Activated CD4-positive, alpha-beta T cell treated with anti-CD3 and anti-CD28 coated beads for 36 hours (primary cell): ENCODE measurements around the gene NPW. TPM values are rescaled to one million over a fixed set of nuclear protein-coding genes. Genes with fewer than 3 reads are reported as not detected.
A peak's percentile ranks its signal among the peaks of the same experiment; 100 is the strongest.
"Not testable (repeated sequence)": the region's sequence is repeated elsewhere in the genome, so short reads cannot be mapped to it uniquely, and the experiment has no call there.

ENCODE experiments used
- ATAC-seq: fragments of 200-7000 bp; cut with Tn5 transposase; one replicate; pipeline ENCODE4 v1.10.0; 2021; ENCODE audit warnings: mild to moderate bottlenecking, moderate library complexity
- CTCF ChIA-PET: fragments of 350-600 bp; sonication (Branson Sonifier 250); formaldehyde crosslinking; loops from one replicate; lab custom pipeline; 2021; ENCODE audit warnings: antibody characterized with exemption; lab: Charles Lee
- POLR2A ChIA-PET: fragments of 350-600 bp; sonication (Branson Sonifier 250); formaldehyde crosslinking; loops from one replicate; lab custom pipeline; 2021; ENCODE audit warnings: antibody characterized with exemption, inconsistent platforms; lab: Charles Lee
- DNase-seq: peaks from one replicate; pipeline ENCODE4 v3.0.0-alpha.2; 2020
- H3K27ac Mint-ChIP-seq: one replicate; pipeline ENCODE4 v1.8.0; 2021; ENCODE audit warnings: mixed read lengths
- H3K27me3 Mint-ChIP-seq: one replicate; pipeline ENCODE4 v1.8.0; 2021; ENCODE audit warnings: mixed read lengths
- H3K36me3 Mint-ChIP-seq: one replicate; pipeline ENCODE4 v1.8.0; 2021; ENCODE audit warnings: low read depth, mixed read lengths
- H3K4me1 Mint-ChIP-seq: one replicate; pipeline ENCODE4 v1.8.0; 2021; ENCODE audit warnings: mixed read lengths
- H3K4me3 Mint-ChIP-seq: one replicate; pipeline ENCODE4 v1.8.0; 2021; ENCODE audit warnings: mild to moderate bottlenecking, moderate library complexity, mixed read lengths
- H3K9me3 Mint-ChIP-seq: one replicate; pipeline ENCODE4 v1.8.0; 2021; ENCODE audit warnings: low read depth, mixed read lengths
- intact Hi-C, 2 experiments: fragments of 100-400 bp; cut with DNase I in 1 of 2; cut with micrococcal nuclease in 1 of 2; formaldehyde crosslinking; loops; one replicate each; pipeline versions ENCODE4 v1.14.2 to v1.15.1; 2022 to 2024; cut with DNase I, micrococcal nuclease
- total RNA-seq, 2 experiments: library from RNA; stranded (reverse); gene quantifications; one replicate each; pipeline ENCODE4 v1.2.3, GENCODE V29; 2021

NPW gene
- total RNA-seq, 2 experiments from 2014 or later = 2.0 to 2.8 TPM

DNA sequence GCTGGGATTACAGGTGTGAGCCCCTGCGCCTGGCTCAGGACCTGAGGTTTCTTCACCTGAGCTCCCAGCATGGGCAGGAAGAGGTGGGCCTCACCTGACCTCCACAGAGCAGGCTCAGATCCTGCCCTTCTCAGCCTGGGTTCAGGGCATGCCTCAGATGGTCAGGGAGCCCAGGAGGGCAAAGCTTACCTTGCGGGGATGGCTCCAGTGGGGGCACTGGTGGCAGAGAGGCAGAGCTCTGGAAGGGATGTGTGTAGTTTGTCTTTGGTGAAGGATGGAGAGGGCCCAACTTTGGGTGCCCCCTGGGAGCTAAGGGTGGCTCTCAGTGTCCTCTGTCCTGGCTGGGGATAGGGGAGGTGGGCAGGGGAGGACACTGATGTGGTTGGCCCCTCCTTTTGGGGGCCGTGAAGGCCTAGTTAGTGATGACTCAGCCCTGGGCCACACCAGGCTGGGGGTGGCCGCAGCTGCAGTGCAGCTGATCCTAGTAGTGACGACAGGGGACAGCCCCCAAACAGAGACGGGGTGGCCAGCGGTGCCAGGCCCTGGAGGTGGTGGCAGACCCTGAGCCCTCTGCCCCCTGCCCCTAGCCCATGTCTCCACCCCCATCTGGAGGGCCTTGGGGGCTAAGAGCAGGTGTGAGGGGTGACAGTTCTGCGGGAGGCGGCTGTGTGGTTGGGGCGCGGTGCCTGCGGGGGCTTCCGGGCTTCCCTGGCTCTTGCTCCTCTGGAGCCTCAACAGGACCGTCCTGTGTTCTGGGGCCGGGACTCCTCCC is 12.9 kb downstream of the NPW start:
- no peaks in the 10 kb centered on the region for H3K4me1 Mint-ChIP-seq
- POLR2A ChIA-PET = interaction anchor here (0.6 kb wide), 1 partner anchor 89 kb away, joined by 3 read pairs; no protein-coding TSS in a partner anchor
- H3K27ac Mint-ChIP-seq = no peak overlapping the region
- no peak for ATAC-seq
- intact Hi-C loops = no loop called here
- peaks cover 3% of the 10 kb centered on the region for H3K27me3 Mint-ChIP-seq
- CTCF ChIA-PET = interaction anchor here (0.6 to 0.9 kb wide), 2 partner anchors 10 to 17 kb away, joined by 3 read pairs; no protein-coding TSS in a partner anchor
- no peaks in the 10 kb centered on the region for H3K36me3 Mint-ChIP-seq
- H3K9me3 Mint-ChIP-seq = no peaks in the 10 kb centered on the region
- DNase-seq = no peak
- no peak overlapping the region for H3K4me3 Mint-ChIP-seq

DNA sequence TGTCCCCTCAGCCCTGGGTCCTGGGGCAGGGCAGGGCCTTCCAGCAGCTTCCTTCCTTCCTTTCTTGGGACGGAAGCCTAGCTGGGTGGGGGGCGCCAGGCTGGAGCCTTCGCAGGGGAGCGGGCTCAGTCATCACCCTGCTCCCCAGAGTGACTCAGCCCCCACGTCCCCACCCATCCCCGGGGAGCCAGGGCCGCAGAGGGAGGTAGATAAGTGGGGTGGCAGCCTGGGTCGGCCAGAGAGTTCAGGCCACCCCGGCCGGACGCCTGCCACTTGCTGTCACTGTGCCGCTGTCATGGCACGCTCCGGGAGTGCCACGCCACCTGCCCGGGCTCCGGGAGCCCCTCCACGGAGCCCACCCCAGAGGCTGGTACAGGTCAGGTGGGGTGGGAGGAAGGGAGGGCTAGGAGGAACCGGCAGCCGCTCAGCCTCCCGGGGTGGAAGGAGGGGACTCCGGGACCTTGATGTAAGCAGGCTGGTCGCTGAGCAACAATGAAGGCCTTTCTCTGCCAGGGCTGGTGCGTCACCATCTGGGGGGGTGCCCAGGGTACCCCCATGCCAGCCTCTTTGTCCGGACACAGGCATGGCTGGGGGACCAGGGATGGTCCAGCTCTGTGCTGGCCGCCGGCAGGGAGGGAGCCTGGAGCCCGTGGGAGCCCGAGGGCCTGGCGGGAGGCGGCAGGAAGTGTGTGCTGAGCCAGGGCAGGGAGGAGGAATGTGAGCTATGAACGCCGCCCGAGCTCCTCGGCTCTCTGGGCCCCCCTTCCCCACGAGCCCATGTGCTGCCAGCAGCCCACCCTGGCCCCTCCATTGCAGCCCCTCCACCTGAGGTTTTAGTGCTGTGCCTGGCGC is 13.7 kb downstream of the NPW start:
- Mint-ChIP-seq H3K9me3 (no peaks in the 10 kb centered on the region), H3K4me1 (no peaks in the 10 kb centered on the region), H3K27ac (no peak overlapping the region), H3K36me3 (no peaks in the 10 kb centered on the region), H3K27me3 (no peaks in the 10 kb centered on the region), H3K4me3 (no peak overlapping the region)
- peak; percentile 50 for ATAC-seq
- intact Hi-C loops = no loop called here
- ChIA-PET CTCF (interaction anchor here (0.6 kb wide), 1 partner anchor 162 kb away, joined by 4 read pairs; no protein-coding TSS in a partner anchor), POLR2A (no interaction called here)
- DNase-seq = peak; percentile 35

- CTCF ChIA-PET = interaction anchor here (0.6 kb wide), 1 partner anchor 161 kb away, joined by 4 read pairs; no protein-coding TSS in a partner anchor
- H3K27me3 Mint-ChIP-seq, H3K36me3 Mint-ChIP-seq, POLR2A ChIA-PET, intact Hi-C loops, ATAC-seq, H3K4me3 Mint-ChIP-seq, H3K9me3 Mint-ChIP-seq, DNase-seq, H3K4me1 Mint-ChIP-seq, H3K27ac Mint-ChIP-seq: not testable (repeated sequence)
Measured at GRCh38 chr16:2033909-2034695, 14.5 kb downstream of the NPW start.

- ChIA-PET POLR2A (no interaction called here), CTCF (no interaction called here)
- H3K9me3 Mint-ChIP-seq = no peaks in the 10 kb centered on the region
- no peak for DNase-seq
- H3K4me3 Mint-ChIP-seq = no peak overlapping the region
- ATAC-seq = no peak
- no peak overlapping the region for H3K27ac Mint-ChIP-seq
- H3K27me3 Mint-ChIP-seq = no peaks in the 10 kb centered on the region
- no peaks in the 10 kb centered on the region for H3K36me3 Mint-ChIP-seq
- H3K4me1 Mint-ChIP-seq = no peaks in the 10 kb centered on the region
- intact Hi-C loops = no loop called here
Measured at GRCh38 chr16:2034696-2035430, 15.3 kb downstream of the NPW start.

GRCh38 chr16:2035431-2036199 is 16.0 kb downstream of the NPW start:
- ChIA-PET CTCF (no interaction called here), POLR2A (no interaction called here)
- intact Hi-C loops = no loop called here
- no peak for DNase-seq
- ATAC-seq = no peak
- no peaks in the 10 kb centered on the region for H3K4me1 Mint-ChIP-seq
- H3K27me3 Mint-ChIP-seq = no peaks in the 10 kb centered on the region
- H3K36me3 Mint-ChIP-seq = no peaks in the 10 kb centered on the region
- H3K27ac Mint-ChIP-seq = no peak overlapping the region
- H3K9me3 Mint-ChIP-seq = no peaks in the 10 kb centered on the region
- H3K4me3 Mint-ChIP-seq = no peak overlapping the region

GRCh38 chr16:2036200-2036966 is 16.8 kb downstream of the NPW start:
- Mint-ChIP-seq H3K4me3 (no peak overlapping the region), H3K27me3 (no peaks in the 10 kb centered on the region), H3K36me3 (no peaks in the 10 kb centered on the region), H3K4me1 (no peaks in the 10 kb centered on the region), H3K27ac (no peak overlapping the region), H3K9me3 (no peaks in the 10 kb centered on the region)
- intact Hi-C loops = no loop called here
- DNase-seq = no peak
- no peak for ATAC-seq
- POLR2A ChIA-PET = no interaction called here
- CTCF ChIA-PET = interaction anchor here (0.6 kb wide), 1 partner anchor 789 kb away, joined by 3 read pairs; no protein-coding TSS in a partner anchor

DNA sequence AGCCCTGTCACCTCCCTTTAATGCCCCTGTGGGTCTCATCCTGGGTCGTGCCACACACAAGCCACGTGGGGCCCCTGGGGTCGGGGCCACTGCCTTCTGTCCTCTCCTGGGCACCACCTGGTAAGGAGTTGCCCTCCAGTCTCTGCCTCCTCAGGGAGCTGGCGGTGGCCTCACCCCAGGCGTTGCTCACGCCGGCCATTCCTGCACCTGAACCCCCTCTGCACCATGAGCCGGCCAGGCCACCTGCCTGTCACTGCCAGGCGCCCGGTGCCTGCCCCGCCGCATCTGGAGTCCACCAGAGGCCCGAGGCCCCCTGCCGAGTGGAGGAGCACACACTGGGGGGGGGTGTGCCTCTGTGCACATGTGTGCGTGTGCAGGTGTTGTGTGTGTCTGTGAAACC is 17.5 kb downstream of the NPW start:
- Mint-ChIP-seq H3K36me3 (no peaks in the 10 kb centered on the region), H3K4me1 (no peaks in the 10 kb centered on the region), H3K4me3 (no peak overlapping the region), H3K27me3 (no peaks in the 10 kb centered on the region), H3K9me3 (no peaks in the 10 kb centered on the region), H3K27ac (no peak overlapping the region)
- CTCF ChIA-PET = no interaction called here
- DNase-seq (no peak), ATAC-seq (no peak)
- intact Hi-C loops = no loop called here
- POLR2A ChIA-PET = no interaction called here

GRCh38 chr16:2037647-2038381 is 18.2 kb downstream of the NPW start:
- ChIA-PET CTCF (no interaction called here), POLR2A (no interaction called here)
- intact Hi-C loops = no loop called here
- no peaks in the 10 kb centered on the region for H3K4me1 Mint-ChIP-seq
- no peak for DNase-seq
- H3K36me3 Mint-ChIP-seq = no peaks in the 10 kb centered on the region
- no peak for ATAC-seq
- H3K9me3 Mint-ChIP-seq = no peaks in the 10 kb centered on the region
- H3K4me3 Mint-ChIP-seq = no peak overlapping the region
- H3K27ac Mint-ChIP-seq = no peak overlapping the region
- H3K27me3 Mint-ChIP-seq = no peaks in the 10 kb centered on the region

DNA sequence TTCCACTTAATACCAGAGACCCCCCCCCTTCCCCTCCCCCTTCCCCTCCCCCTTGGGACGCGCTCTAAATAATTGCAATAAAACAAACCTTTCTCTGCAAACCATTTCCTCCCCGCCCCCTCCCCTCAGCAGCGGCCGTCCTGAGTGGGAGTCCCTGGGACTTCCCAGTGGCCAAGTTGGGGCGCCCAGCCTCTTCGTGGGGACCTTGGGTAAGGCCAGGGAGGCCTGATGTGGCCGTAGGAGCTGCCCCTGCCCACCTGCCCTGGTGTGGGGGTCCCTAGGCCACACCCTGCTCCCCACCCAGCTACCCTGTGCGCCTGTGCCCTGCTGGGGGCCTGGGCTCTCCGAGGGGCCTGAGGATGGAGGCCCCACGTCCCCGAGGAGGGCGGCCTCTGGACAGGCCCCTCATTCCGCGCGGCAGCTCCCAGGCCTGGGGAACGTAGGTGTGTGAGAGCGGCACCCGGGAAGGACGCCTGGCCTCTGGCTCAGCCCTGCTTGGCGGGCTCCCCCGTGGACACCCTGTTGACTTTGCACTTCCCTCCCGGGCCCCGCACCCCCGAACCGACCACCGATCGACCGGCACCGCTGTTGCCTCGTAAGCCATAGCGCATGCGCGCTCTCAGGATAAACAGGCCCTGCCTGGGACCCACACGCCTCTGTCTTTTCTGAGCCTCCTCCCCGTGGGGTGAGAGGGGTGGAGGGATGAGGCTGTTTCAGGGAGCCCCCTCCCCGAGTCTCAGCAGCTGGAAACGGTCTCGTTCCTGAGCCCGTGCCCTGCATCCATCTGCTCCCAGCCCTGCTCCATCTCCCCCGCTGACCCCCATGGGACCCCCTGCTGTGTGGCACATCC is 19.0 kb downstream of the NPW start:
- intact Hi-C loops = no loop called here
- peak; percentile 16 for ATAC-seq
- ChIA-PET CTCF (no interaction called here), POLR2A (no interaction called here)
- Mint-ChIP-seq H3K4me1 (no peaks in the 10 kb centered on the region), H3K9me3 (no peaks in the 10 kb centered on the region), H3K36me3 (no peaks in the 10 kb centered on the region), H3K27ac (no peak overlapping the region), H3K4me3 (no peak overlapping the region), H3K27me3 (no peaks in the 10 kb centered on the region)
- no peak for DNase-seq
